ENCODE data around the gene TMEFF1. TPM values are rescaled to one million over a fixed set of nuclear protein-coding genes. Genes with fewer than 3 reads are reported as not detected.
"Not testable (repeated sequence)": the region's sequence is repeated elsewhere in the genome, so short reads cannot be mapped to it uniquely, and the experiment has no call there.

TMEFF1 gene
- total RNA-seq, 2 donors from 2014 or later = 0.37 to 1.5 TPM

- DNase-seq (ENCODE audit: low spot score) = no peak
- intact Hi-C loops (cut with DNase I) = no loop called here
Measured at GRCh38 chr9:100478192-100478591, 5.2 kb downstream of the TMEFF1 start.

- intact Hi-C loops (cut with DNase I) = no loop called here
- no peak for DNase-seq (ENCODE audit: low spot score)
Measured at GRCh38 chr9:100479820-100480219, 6.9 kb downstream of the TMEFF1 start.

- no peak for DNase-seq (ENCODE audit: low spot score)
Measured at GRCh38 chr9:100485196-100485595, 12.2 kb downstream of the TMEFF1 start.

GRCh38 chr9:100486479-100487176 is 13.7 kb downstream of the TMEFF1 start:
- intact Hi-C loops (cut with DNase I) = no loop called here
- no peak for DNase-seq (ENCODE audit: low spot score)

More at GRCh38 chr9:100485196-100485595, 12.2 kb downstream of the TMEFF1 start:
- intact Hi-C loops (cut with DNase I) = no loop called here

GRCh38 chr9:100488177-100488576 is 15.2 kb downstream of the TMEFF1 start:
- intact Hi-C loops (cut with DNase I) = no loop called here
- DNase-seq (ENCODE audit: low spot score) = no peak

GRCh38 chr9:100489836-100490235 is 16.9 kb downstream of the TMEFF1 start:
- intact Hi-C loops (cut with DNase I) = no loop called here
- DNase-seq (ENCODE audit: low spot score) = no peak

GRCh38 chr9:100492952-100493351 is 20.0 kb downstream of the TMEFF1 start:
- no peak for DNase-seq (ENCODE audit: low spot score)
- intact Hi-C loops (cut with DNase I) = no loop called here

- DNase-seq (ENCODE audit: low spot score) = no peak
- intact Hi-C loops (cut with DNase I) = no loop called here
Measured at GRCh38 chr9:100498592-100498991, 25.6 kb downstream of the TMEFF1 start.

GRCh38 chr9:100499460-100499859 is 26.5 kb downstream of the TMEFF1 start:
- DNase-seq (ENCODE audit: low spot score) = no peak
- intact Hi-C loops (cut with DNase I) = no loop called here

- intact Hi-C loops (cut with DNase I) = no loop called here
- no peak for DNase-seq (ENCODE audit: low spot score)
Measured at GRCh38 chr9:100499866-100500265, 26.9 kb downstream of the TMEFF1 start.

- intact Hi-C loops (cut with DNase I) = no loop called here
- DNase-seq (ENCODE audit: low spot score) = peak; percentile 81
Measured at GRCh38 chr9:100505564-100506159, 32.7 kb downstream of the TMEFF1 start.

GRCh38 chr9:100507350-100507749 is 34.4 kb downstream of the TMEFF1 start:
- intact Hi-C loops (cut with DNase I); DNase-seq (ENCODE audit: low spot score): not testable (repeated sequence)

- intact Hi-C loops (cut with DNase I) = no loop called here
- no peak for DNase-seq (ENCODE audit: low spot score)
Measured at GRCh38 chr9:100511205-100511604, 38.3 kb downstream of the TMEFF1 start.

GRCh38 chr9:100515578-100516494 is 42.9 kb downstream of the TMEFF1 start:
- no peak for DNase-seq (ENCODE audit: low spot score)
- intact Hi-C loops (cut with DNase I) = no loop called here

GRCh38 chr9:100521282-100521681 is 48.3 kb downstream of the TMEFF1 start:
- intact Hi-C loops (cut with DNase I) = no loop called here
- no peak for DNase-seq (ENCODE audit: low spot score)

- intact Hi-C loops (cut with DNase I) = no loop called here
Measured at GRCh38 chr9:100525563-100525962, 52.6 kb downstream of the TMEFF1 start.

GRCh38 chr9:100527180-100527794 is 54.3 kb downstream of the TMEFF1 start:
- intact Hi-C loops (cut with DNase I); DNase-seq (ENCODE audit: low spot score): not testable (repeated sequence)

More at GRCh38 chr9:100525563-100525962, 52.6 kb downstream of the TMEFF1 start:
- DNase-seq (ENCODE audit: low spot score) = no peak

- no peak for DNase-seq (ENCODE audit: low spot score)
- intact Hi-C loops (cut with DNase I) = no loop called here
Measured at GRCh38 chr9:100534401-100534800, 61.5 kb downstream of the TMEFF1 start.

GRCh38 chr9:100540327-100540726 is 67.4 kb downstream of the TMEFF1 start:
- intact Hi-C loops (cut with DNase I) = no loop called here

GRCh38 chr9:100549048-100549447 is 76.1 kb downstream of the TMEFF1 start:
- intact Hi-C loops (cut with DNase I) = no loop called here
- no peak for DNase-seq (ENCODE audit: low spot score)

More at GRCh38 chr9:100540327-100540726, 67.4 kb downstream of the TMEFF1 start:
- no peak for DNase-seq (ENCODE audit: low spot score)

All from posterior vena cava (tissue), 2 donors.